HG03432 (cell line): ENCODE data around the gene ANKS1A.

Experiments used
- ATAC-seq: cut with Tn5 transposase; IDR thresholded peaks from one replicate; pipeline ENCODE4 v1.9.1; 2021; ENCODE audit warnings: mild to moderate bottlenecking, moderate library complexity; ENCODE audit not compliant: unreplicated experiment

Gene ANKS1A

GRCh38 chr6:35017411-35018181 lies 128.5 kb downstream of the ANKS1A start:
- ATAC-seq = no peak

- ATAC-seq = no peak
Measured at GRCh38 chr6:35018182-35018519, 129.1 kb downstream of the ANKS1A start.

GRCh38 chr6:35018746-35019145 lies 129.7 kb downstream of the ANKS1A start:
- no peak for ATAC-seq

- ATAC-seq = no peak
Measured at GRCh38 chr6:35019171-35019570, 130.1 kb downstream of the ANKS1A start.

- no peak for ATAC-seq
Measured at GRCh38 chr6:35019831-35020230, 130.8 kb downstream of the ANKS1A start.

GRCh38 chr6:35021004-35021403 lies 131.9 kb downstream of the ANKS1A start:
- no peak for ATAC-seq

- no peak for ATAC-seq
Measured at GRCh38 chr6:35023091-35024000, 134.3 kb downstream of the ANKS1A start.

GRCh38 chr6:35024551-35025054 lies 135.5 kb downstream of the ANKS1A start:
- no peak for ATAC-seq

GRCh38 chr6:35025232-35026188 lies 136.5 kb downstream of the ANKS1A start:
- no peak for ATAC-seq

- ATAC-seq = no peak
Measured at GRCh38 chr6:35026434-35027222, 137.6 kb downstream of the ANKS1A start.

GRCh38 chr6:35027807-35028206 lies 138.8 kb downstream of the ANKS1A start:
- ATAC-seq = no peak

GRCh38 chr6:35028781-35029769 lies 140.0 kb downstream of the ANKS1A start:
- ATAC-seq = no peak

GRCh38 chr6:35030099-35030498 lies 141.0 kb downstream of the ANKS1A start:
- ATAC-seq = no peak

GRCh38 chr6:35031611-35032529 lies 142.8 kb downstream of the ANKS1A start:
- no peak for ATAC-seq

- no peak for ATAC-seq
Measured at GRCh38 chr6:35033683-35034082, 144.6 kb downstream of the ANKS1A start.

- no peak for ATAC-seq
Measured at GRCh38 chr6:35034411-35035191, 145.5 kb downstream of the ANKS1A start.

GRCh38 chr6:35035481-35036030 lies 146.5 kb downstream of the ANKS1A start:
- no peak for ATAC-seq
